HG02763 (cell line): ENCODE measurements around the gene CD151.

Experiments
- ATAC-seq: cut with Tn5 transposase; IDR thresholded peaks from one replicate; pipeline ENCODE4 v1.9.1; 2021; ENCODE audit warnings: mild to moderate bottlenecking, moderate library complexity; ENCODE audit not compliant: unreplicated experiment

CD151 gene

GRCh38 chr11:796565-797295 is 36.0 kb upstream of the CD151 start:
- no peak for ATAC-seq

- peak; percentile 33 for ATAC-seq
Measured at GRCh38 chr11:797296-798092, 35.3 kb upstream of the CD151 start.

DNA sequence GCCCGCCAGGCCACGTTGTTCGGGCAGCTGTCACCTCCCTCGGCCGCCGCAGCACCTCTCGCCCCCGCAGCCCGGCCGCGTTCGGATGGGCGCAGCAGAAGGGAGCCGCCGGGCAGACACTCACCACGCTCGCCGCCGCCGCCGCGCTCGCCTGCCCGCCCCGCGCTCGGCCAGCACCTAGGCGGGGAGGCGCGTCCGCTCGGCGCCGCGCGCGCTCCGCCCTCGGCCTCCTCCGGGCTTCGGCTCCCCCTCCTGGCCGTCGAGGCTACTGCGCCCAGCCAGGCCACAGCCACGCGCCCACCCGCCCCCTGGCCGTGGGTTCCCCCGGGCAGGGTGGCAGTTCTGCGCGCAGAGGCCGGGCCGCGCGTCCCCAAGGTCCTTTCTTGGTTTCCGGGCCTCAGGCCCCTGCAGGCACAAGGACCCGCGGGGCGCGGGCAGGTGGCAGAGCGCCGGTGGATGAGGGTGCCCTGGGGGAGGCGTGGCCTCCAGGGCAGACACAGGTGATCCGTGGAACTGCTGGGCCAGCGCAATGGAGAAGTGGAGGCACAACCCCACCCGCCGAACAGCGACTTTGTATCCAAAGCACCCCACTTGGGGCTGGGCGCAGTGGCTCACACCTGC is 34.5 kb upstream of the CD151 start, which contains the start of gene SLC25A22:
SLC25A22 (minus strand) TSS at position 189 of the 621 bp plus-strand sequence. CDS start 3,275 bp downstream, outside the sequence.
- ATAC-seq: peak; percentile 69

DNA sequence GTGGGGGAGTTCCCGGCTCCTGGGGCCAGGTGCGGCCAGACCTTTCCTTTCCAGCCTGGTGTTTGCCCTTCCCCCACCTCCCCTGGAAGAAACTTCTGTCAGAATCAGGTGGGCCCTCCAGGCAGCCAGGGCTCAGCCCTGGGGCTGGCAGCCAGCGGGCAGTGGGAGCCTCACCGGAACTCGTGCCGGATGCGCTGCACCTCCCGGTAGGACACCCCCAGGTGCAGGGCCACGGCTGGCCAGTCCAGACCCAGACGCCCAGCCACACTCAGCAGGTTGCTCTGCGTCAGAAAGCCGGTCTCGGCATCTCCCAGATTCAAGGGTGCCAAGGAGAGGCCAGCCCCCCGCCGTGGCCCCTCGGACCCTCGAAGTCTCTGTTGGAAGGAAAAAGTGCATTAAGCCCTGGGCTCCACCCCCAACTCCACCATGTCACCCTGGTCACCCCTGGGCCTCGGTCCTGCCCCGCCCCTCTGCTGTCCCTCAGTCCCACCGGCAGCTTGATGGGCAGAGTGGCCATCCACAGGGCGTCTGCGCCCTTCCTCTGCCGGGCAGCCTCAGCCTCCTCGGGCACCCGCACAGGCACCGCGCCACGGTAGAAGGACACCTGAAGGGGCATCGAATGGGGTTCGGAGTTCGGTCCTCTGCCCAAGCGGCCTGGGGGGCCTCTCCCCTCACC is 33.0 kb upstream of the CD151 start:
- ATAC-seq: no peak

GRCh38 chr11:800473-800872 is 32.3 kb upstream of the CD151 start:
- ATAC-seq: no peak

DNA sequence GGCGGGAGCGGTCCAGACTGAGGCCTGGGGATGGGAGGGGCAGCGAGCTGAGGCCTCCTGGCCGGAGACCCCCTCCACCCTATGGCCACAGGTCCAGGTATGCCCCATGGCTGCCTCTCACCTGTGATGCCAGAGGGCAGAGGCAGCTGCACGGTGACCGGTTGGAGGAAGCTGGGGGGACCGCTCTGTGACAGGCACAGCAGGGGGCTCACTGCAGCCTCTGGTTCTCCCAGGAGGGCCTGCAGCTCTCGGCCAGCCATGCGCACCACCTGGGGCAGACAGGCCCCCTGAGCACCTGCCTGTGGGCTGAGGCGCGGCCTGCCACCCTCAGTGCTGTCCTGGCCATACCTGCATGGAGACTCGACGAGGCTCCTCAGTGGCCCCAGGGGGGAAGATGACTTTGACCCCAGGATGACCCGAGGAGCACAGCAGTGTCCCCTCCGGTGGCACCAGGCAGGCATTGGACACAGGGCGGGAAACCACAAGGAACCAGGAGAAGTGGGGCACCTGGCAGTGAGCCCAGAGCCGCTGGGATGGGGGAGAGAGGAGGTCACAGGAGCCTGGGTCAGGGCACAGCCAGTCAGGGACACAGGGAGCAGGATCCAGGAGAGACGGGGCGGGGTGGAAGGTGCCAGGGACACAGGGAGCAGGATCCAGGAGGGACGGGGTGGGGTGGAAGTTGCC is 31.5 kb upstream of the CD151 start:
- no peak for ATAC-seq

GRCh38 chr11:802018-802617 is 30.6 kb upstream of the CD151 start:
- no peak for ATAC-seq

- no peak for ATAC-seq
Measured at GRCh38 chr11:802693-803466, 29.9 kb upstream of the CD151 start.

- no peak for ATAC-seq
Measured at GRCh38 chr11:803467-803742, 29.3 kb upstream of the CD151 start.

GRCh38 chr11:803770-804598 is 28.8 kb upstream of the CD151 start:
- no peak for ATAC-seq

- ATAC-seq: no peak
Measured at GRCh38 chr11:804599-804964, 28.2 kb upstream of the CD151 start.

DNA sequence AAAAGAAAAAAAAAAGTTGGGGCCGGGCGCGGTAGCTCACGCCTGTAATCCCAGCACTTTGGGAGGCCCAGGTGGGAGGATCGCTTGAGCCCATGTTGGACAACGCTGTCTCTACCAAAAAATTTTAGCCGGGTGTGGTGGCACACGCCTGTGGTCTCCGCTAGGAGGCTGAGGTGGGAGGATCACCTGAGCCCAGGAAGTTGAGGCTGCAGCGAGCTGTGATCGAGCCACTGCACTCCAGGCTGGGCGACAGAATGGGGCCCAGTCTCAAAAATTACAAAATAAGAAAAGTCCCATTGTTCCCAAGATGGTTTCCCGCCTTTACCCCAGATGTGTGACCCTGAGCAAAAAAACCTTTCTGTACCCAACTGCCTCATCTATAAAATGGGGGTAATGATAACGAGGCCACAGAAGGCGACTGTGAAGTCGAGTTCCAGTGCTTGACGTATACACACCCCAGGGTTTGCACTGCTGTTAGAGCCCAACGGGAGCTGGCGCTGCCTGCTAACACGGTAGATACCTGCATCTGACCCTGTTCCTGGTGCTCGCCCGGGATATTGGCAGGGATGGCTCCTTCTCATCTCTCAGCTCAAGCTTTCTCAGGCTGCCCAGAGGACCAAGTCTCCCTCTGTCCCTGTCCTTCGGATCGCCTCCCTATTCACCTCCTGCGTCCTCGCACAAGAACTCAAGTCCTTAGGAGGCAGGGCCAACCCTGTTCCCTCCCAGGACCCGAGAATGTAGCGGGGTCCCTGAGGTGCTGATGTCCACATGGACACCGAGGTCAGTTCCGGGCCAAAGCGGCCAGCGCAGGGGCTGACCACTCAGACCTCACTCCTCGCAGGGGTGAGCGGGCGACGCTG is 24.1 kb upstream of the CD151 start:
- no peak for ATAC-seq

GRCh38 chr11:809287-810039 is 23.3 kb upstream of the CD151 start, which contains the start of gene RPLP2:
RPLP2 (plus strand) TSS chr11:809967; CDS start chr11:810235, 268 bp downstream.
- ATAC-seq: peak; percentile 71

- no peak for ATAC-seq
Measured at GRCh38 chr11:810040-810567, 22.6 kb upstream of the CD151 start.

DNA sequence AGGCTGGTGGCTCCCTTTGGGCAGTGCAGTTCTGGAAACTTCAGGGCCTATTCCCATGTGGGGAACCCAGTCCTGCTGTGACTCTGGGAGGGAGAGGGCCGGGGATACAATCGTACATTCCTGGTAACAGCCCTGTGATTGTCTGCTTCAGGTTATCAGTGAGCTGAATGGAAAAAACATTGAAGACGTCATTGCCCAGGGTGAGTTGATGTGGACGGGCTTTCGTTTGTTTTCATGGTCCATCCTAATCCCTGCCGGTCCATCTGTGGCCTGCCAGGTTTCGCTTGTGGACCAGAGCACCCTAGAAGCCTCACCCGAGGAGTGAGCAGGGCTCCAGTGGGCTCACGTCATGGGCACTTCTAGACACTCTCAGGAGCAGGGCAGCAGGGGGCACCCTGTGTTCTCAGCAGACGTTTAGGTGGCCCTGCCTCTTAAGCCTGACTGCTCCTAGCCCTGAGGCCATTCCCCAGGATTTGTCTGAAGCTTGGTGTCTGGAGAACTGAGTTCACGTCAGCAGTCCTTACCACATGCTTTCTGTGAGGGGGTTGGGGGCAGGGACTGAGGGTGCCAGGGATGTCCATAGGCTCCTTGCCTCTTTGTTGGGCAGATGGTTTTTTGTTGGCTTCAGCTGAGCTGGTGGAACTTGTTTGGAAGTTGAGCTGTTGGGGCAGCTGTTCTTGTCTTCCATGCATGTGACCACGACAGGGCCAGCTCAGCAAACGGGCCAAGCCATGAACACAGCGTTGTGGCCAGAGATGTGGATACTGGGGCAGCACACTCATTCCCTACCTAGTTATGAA is 21.1 kb upstream of the CD151 start:
- no peak for ATAC-seq

DNA sequence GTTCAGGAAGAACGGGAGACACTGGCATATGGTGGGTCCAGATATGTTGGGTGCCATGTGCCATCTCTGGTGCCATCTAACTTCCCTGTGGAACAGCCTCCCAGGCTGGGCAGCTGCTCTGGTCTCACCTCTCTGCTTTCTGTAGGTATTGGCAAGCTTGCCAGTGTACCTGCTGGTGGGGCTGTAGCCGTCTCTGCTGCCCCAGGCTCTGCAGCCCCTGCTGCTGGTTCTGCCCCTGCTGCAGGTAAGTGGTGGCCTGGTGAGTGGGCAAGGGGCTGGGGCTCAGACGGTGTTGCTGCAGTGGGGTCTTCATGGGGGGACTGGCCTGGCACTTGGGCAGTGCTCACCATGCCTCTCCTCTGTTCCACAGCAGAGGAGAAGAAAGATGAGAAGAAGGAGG is 20.4 kb upstream of the CD151 start:
- no peak for ATAC-seq
